GM21576 (cell line): ENCODE results near the gene SH3GL2.

Source experiments
- ATAC-seq: cut with Tn5 transposase; IDR thresholded peaks from one replicate; pipeline ENCODE4 v1.9.1; 2021; ENCODE audit warnings: mild to moderate bottlenecking, moderate library complexity; ENCODE audit not compliant: unreplicated experiment

The SH3GL2 gene

GRCh38 chr9:17609312-17610005, 30.6 kb downstream of the SH3GL2 start:
- no peak for ATAC-seq

- no peak for ATAC-seq
Measured at GRCh38 chr9:17611342-17611741, 32.5 kb downstream of the SH3GL2 start.

- ATAC-seq, result no peak
Measured at GRCh38 chr9:17611917-17612316, 33.1 kb downstream of the SH3GL2 start.

- ATAC-seq, result no peak
Measured at GRCh38 chr9:17613758-17614157, 34.9 kb downstream of the SH3GL2 start.

GRCh38 chr9:17614250-17614649, 35.4 kb downstream of the SH3GL2 start:
- no peak for ATAC-seq

GRCh38 chr9:17614903-17615302, 36.0 kb downstream of the SH3GL2 start:
- ATAC-seq, result no peak

- no peak for ATAC-seq
Measured at GRCh38 chr9:17622141-17622540, 43.3 kb downstream of the SH3GL2 start.

GRCh38 chr9:17622749-17623148, 43.9 kb downstream of the SH3GL2 start:
- ATAC-seq, result no peak

- no peak for ATAC-seq
Measured at GRCh38 chr9:17623965-17624364, 45.1 kb downstream of the SH3GL2 start.

- no peak for ATAC-seq
Measured at GRCh38 chr9:17624571-17624970, 45.7 kb downstream of the SH3GL2 start.

- ATAC-seq, result no peak
Measured at GRCh38 chr9:17625644-17626388, 47.0 kb downstream of the SH3GL2 start.

GRCh38 chr9:17627641-17628040, 48.8 kb downstream of the SH3GL2 start:
- ATAC-seq, result no peak

GRCh38 chr9:17628624-17629023, 49.8 kb downstream of the SH3GL2 start:
- no peak for ATAC-seq

GRCh38 chr9:17630531-17630949, 51.7 kb downstream of the SH3GL2 start:
- no peak for ATAC-seq

- no peak for ATAC-seq
Measured at GRCh38 chr9:17631396-17631795, 52.5 kb downstream of the SH3GL2 start.

GRCh38 chr9:17632994-17633393, 54.1 kb downstream of the SH3GL2 start:
- no peak for ATAC-seq

GRCh38 chr9:17635115-17635890, 56.4 kb downstream of the SH3GL2 start:
- no peak for ATAC-seq

GRCh38 chr9:17636349-17636748, 57.5 kb downstream of the SH3GL2 start:
- no peak for ATAC-seq

- ATAC-seq, result no peak
Measured at GRCh38 chr9:17636821-17637220, 58.0 kb downstream of the SH3GL2 start.

GRCh38 chr9:17637229-17637628, 58.4 kb downstream of the SH3GL2 start:
- no peak for ATAC-seq

- no peak for ATAC-seq
Measured at GRCh38 chr9:17648516-17648915, 69.7 kb downstream of the SH3GL2 start.

- no peak for ATAC-seq
Measured at GRCh38 chr9:17651725-17652124, 72.9 kb downstream of the SH3GL2 start.
